Measurements from ENCODE around the gene ZC3H10. TPM values are rescaled to one million over a fixed set of nuclear protein-coding genes. Genes with fewer than 3 reads are reported as not detected.
"Not testable (repeated sequence)": the region's sequence is repeated elsewhere in the genome, so short reads cannot be mapped to it uniquely, and the experiment has no call there.

The ZC3H10 gene
- total RNA-seq, 1 experiment from 2014 or later, result 8.2 TPM

DNA sequence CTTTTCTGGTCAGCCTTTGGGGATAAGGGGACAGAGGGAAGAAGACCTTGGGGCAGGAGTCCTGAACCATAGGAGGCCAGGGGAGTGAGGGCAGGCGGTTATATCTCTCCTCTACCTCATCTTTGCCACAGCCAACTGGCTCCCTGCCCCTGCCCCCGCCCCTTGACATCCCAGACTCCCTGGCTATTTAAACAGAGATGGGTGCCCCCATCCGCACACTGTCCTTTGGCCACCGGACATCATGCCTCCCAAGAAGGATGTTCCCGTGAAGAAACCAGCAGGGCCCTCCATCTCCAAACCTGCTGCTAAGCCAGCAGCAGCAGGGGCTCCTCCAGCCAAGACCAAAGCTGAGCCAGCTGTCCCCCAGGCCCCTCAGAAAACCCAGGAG lies 35.6 kb downstream of the ZC3H10 start:
- DNase-seq, result no peak
- TF ChIP-seq, protein P1, sequence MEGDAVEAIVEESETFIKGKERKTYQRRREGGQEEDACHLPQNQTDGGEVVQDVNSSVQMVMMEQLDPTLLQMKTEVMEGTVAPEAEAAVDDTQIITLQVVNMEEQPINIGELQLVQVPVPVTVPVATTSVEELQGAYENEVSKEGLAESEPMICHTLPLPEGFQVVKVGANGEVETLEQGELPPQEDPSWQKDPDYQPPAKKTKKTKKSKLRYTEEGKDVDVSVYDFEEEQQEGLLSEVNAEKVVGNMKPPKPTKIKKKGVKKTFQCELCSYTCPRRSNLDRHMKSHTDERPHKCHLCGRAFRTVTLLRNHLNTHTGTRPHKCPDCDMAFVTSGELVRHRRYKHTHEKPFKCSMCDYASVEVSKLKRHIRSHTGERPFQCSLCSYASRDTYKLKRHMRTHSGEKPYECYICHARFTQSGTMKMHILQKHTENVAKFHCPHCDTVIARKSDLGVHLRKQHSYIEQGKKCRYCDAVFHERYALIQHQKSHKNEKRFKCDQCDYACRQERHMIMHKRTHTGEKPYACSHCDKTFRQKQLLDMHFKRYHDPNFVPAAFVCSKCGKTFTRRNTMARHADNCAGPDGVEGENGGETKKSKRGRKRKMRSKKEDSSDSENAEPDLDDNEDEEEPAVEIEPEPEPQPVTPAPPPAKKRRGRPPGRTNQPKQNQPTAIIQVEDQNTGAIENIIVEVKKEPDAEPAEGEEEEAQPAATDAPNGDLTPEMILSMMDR (IDR thresholded peaks at IDR 0.05; ENCODE audit: unreplicated experiment), result no peak
- no peak overlapping the region for H3K27ac Mint-ChIP-seq (ENCODE audit: unreplicated experiment)
- no peaks in the 10 kb centered on the region for H3K9me3 Mint-ChIP-seq (ENCODE audit: low read depth, unreplicated experiment)
- no TSS peak for BruUV-seq (replicated peaks)
- intact Hi-C loops (cut with micrococcal nuclease; ENCODE audit: unreplicated experiment), result no loop called here
- peaks cover 59% of the 10 kb centered on the region for H3K36me3 Mint-ChIP-seq (ENCODE audit: insufficient read depth, unreplicated experiment)
- H3K4me1 Mint-ChIP-seq (ENCODE audit: low read depth, unreplicated experiment), result peaks cover 17% of the 10 kb centered on the region
- no peaks in the 10 kb centered on the region for H3K27me3 Mint-ChIP-seq (ENCODE audit: unreplicated experiment)
- H3K4me3 Mint-ChIP-seq (ENCODE audit: low read depth, unreplicated experiment), result peak overlapping the region; percentile 73
- CTCF ChIA-PET, result no interaction called here

DNA sequence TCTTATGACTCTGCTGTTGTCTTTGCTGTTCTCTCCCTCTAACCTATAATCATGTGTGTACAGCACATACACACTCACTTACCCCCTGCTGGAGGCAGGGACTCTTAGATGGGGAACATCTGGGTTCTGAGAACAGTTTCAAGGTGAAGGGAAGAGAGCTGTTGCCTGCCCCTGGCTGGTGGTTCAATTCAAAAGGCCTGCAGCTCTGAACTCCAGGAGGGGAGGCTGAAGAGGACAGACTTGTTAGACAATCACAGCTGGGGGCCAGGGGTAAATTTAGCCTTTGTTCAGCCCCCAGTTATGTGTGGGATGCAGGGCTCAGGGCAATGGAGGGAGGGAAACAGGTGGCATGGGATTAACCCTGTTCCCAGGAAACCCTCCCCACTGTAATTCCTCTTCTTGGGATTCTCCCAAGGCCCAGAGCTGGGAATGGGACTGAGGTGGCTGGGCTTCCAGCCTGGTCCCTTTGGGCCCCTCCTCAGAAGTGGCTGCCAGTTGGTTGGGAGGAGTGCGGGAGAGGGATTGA lies 36.2 kb downstream of the ZC3H10 start:
- Mint-ChIP-seq H3K27me3 (ENCODE audit: unreplicated experiment) (no peaks in the 10 kb centered on the region), H3K4me1 (ENCODE audit: low read depth, unreplicated experiment) (peaks cover 23% of the 10 kb centered on the region), H3K9me3 (ENCODE audit: low read depth, unreplicated experiment) (no peaks in the 10 kb centered on the region), H3K27ac (ENCODE audit: unreplicated experiment) (no peak overlapping the region), H3K36me3 (ENCODE audit: insufficient read depth, unreplicated experiment) (peaks cover 65% of the 10 kb centered on the region), H3K4me3 (ENCODE audit: low read depth, unreplicated experiment) (no peak overlapping the region)
- TF ChIP-seq, protein P1 (IDR thresholded peaks at IDR 0.05; ENCODE audit: unreplicated experiment), result no peak
- no TSS peak for BruUV-seq (replicated peaks)
- CTCF ChIA-PET, result no interaction called here
- intact Hi-C loops (cut with micrococcal nuclease; ENCODE audit: unreplicated experiment), result no loop called here
- DNase-seq, result no peak

DNA sequence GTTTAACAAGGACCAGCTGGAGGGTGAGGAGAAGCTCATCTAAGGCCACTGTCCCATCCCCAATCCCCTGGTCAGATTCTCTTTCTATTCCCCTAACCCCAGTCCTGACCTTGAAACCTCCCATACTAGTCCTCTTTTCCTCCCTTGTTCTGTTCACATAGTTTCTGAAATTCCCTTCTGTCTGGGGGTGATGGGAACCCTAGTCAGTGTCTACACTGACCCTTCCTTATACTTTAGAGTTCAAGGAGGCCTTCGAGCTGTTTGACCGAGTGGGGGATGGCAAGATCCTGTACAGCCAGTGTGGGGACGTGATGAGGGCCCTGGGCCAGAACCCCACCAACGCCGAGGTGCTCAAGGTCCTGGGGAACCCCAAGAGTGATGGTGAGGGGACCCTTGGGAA lies 36.8 kb downstream of the ZC3H10 start:
- Mint-ChIP-seq H3K4me3 (ENCODE audit: low read depth, unreplicated experiment) (no peak overlapping the region), H3K27me3 (ENCODE audit: unreplicated experiment) (no peaks in the 10 kb centered on the region), H3K4me1 (ENCODE audit: low read depth, unreplicated experiment) (peaks cover 28% of the 10 kb centered on the region), H3K27ac (ENCODE audit: unreplicated experiment) (no peak overlapping the region), H3K36me3 (ENCODE audit: insufficient read depth, unreplicated experiment) (peaks cover 71% of the 10 kb centered on the region), H3K9me3 (ENCODE audit: low read depth, unreplicated experiment) (no peaks in the 10 kb centered on the region)
- BruUV-seq (replicated peaks), result no TSS peak
- TF ChIP-seq, protein P1 (IDR thresholded peaks at IDR 0.05; ENCODE audit: unreplicated experiment), result no peak
- intact Hi-C loops (cut with micrococcal nuclease; ENCODE audit: unreplicated experiment), result loop anchor here (5.0 kb wide), 1 partner anchor 38 kb away; the partner anchor contains the start of genes RPL41 and ZC3H10
- CTCF ChIA-PET, result no interaction called here
- no peak for DNase-seq

DNA sequence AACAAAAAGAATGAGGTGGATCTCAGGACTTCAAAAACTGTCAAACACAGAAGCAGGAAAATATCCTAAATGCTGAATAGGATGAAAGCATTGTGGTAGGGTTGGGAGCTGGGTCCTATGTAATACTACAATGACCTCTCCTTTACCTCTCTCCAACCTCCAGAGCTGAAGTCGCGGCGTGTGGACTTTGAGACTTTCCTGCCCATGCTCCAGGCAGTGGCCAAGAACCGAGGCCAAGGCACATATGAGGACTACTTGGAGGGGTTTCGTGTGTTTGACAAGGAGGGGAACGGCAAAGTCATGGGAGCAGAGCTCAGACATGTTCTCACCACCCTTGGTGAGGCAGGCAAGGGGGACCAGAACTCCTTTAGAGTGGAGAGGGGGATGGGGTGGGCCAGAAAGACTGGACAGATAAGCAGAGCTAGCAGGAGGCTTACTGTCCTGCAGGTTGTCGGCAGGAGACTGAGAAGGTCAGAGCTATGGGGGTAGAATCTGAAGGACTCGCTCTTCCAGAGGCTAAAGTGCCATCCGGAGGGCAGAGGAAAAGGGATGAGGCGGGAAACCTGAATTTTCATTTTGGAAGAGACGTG lies 37.3 kb downstream of the ZC3H10 start:
- TF ChIP-seq, protein P1 (IDR thresholded peaks at IDR 0.05; ENCODE audit: unreplicated experiment), result no peak
- Mint-ChIP-seq H3K9me3 (ENCODE audit: low read depth, unreplicated experiment) (no peaks in the 10 kb centered on the region), H3K4me1 (ENCODE audit: low read depth, unreplicated experiment) (peaks cover 33% of the 10 kb centered on the region), H3K4me3 (ENCODE audit: low read depth, unreplicated experiment) (no peak overlapping the region), H3K36me3 (ENCODE audit: insufficient read depth, unreplicated experiment) (peaks cover 76% of the 10 kb centered on the region), H3K27ac (ENCODE audit: unreplicated experiment) (no peak overlapping the region), H3K27me3 (ENCODE audit: unreplicated experiment) (no peaks in the 10 kb centered on the region)
- CTCF ChIA-PET, result no interaction called here
- BruUV-seq (replicated peaks), result no TSS peak
- intact Hi-C loops (cut with micrococcal nuclease; ENCODE audit: unreplicated experiment), result loop anchor here (5.0 kb wide), 1 partner anchor 38 kb away; the partner anchor contains the start of genes RPL41 and ZC3H10
- no peak for DNase-seq

DNA sequence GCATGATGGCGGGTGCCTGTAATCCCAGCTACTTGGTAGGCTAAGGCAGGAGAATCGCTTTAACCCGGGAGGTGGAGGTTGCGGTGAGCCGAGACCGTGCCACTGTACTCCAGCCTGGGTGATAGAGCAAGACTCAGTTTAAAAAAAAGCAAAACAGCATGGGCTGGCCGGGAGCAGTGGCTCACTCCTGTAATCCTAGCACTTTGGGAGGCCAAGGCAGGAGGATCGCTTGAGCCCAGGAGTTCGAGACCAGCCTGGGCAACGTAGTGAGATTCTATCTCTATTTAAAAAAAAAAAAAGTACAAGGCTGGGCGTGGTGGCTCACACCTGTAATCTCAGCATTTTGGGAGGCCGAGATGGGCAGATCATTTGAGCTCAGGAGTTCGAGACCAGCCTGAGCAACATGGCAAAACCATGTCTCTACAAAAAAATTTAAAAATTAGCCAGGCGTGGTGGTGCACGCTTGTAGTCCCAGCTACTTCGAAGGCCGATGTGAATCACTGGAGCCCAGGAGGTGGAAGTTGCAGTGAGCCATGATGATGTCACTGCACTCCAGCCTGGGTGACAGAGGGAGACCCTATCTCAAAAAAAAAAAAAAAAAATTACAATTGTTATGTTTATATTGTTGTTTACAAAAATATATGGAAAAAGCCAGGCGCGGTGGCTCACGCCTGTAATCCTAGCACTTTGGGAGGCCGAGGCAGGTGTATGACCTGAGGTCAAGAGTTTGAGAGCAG lies 38.6 kb downstream of the ZC3H10 start:
- intact Hi-C loops (cut with micrococcal nuclease; ENCODE audit: unreplicated experiment), result loop anchor here (5.0 kb wide), 1 partner anchor 39 kb away; the partner anchor contains the start of genes RPL41 and ZC3H10
- H3K9me3 Mint-ChIP-seq (ENCODE audit: low read depth, unreplicated experiment); H3K27me3 Mint-ChIP-seq (ENCODE audit: unreplicated experiment); CTCF ChIA-PET; BruUV-seq (replicated peaks); DNase-seq: not testable (repeated sequence)
- Mint-ChIP-seq H3K4me3 (ENCODE audit: low read depth, unreplicated experiment) (peak overlapping the region; percentile 98), H3K27ac (ENCODE audit: unreplicated experiment) (peak overlapping the region; percentile 100), H3K4me1 (ENCODE audit: low read depth, unreplicated experiment) (peaks cover 34% of the 10 kb centered on the region), H3K36me3 (ENCODE audit: insufficient read depth, unreplicated experiment) (peaks cover 79% of the 10 kb centered on the region)
